Activated naive CD4-positive, alpha-beta T cell treated with anti-CD3 and anti-CD28 coated beads, Interleukin-2, amount 50 U/mL, for 16 hours (primary cell): ENCODE measurements around the gene COG2.
"Not testable (repeated sequence)": the region's sequence is repeated elsewhere in the genome, so short reads cannot be mapped to it uniquely, and the experiment has no call there.

Experiments used
- DNase-seq: peaks from one replicate; pipeline ENCODE4 v3.0.0-alpha.2; 2020

The COG2 gene

GRCh38 chr1:230721849-230722522 is 79.7 kb downstream of the COG2 start:
- DNase-seq, result not testable (repeated sequence)

DNA sequence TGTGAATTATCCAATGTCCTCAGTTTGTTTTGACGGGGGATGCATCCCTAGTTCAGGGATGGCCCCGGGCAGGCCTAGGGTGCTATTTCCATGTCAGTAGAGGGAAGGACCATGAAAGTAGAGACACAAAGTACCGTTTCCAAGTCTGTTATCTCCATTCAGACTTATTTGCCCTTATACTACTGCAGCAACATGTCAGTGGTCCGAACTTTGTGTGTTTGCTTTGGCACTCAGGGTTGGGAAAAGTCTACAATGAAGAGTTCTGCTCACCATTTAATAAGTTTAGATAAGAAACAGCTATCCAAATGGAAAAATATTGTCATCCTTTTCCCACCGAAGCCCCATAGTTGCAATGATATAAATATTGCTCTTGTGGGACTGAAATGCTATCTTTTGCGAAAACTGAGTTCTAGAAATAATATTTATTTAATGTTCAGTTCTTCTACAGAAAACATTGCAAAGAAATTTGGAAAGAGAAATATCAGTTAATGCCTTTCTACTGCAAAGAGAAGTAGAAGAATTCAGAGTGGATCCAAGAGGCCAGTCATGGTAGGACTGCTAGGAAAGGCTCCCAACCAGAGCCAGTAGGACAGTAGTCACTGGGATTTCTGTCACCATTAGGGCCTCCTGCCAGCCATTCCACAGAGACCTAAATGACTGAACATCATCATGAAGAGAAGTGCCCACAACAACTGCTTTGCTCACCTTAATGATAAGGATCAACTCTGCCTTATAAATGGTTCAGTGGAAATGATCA is 83.2 kb downstream of the COG2 start:
- no peak for DNase-seq

DNA sequence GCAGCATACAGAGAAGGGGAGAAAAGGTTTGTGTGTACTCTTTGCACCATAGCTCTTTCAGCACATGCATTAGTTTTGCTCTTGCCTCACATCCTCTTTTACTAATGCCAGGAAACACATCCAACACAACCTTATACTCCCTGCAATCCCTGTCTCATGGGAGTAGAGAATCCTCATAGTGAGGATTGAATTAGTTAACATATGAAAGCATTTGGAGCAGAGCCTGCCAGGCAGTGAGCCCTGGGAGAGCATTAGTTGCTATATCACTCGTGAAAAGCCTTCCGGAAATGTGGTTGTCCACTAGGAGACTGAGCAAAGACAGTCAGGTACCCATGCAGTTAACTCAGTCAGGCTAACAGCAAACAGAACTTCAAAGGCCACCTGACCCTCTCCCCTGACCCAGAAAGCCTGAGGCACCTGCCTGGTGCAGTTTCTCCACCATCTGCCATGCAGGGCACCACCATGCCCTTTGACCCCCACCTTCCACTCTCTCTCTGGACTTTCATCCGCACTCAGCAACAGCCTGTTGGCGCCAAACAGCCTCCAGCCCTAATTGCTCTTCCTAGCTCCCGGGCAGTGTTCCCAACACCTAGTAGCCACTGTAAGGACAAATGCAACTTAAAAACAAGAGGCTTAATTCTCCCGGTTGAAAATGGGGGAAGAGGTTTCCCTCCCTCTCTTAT is 86.6 kb downstream of the COG2 start:
- DNase-seq, result no peak

- no peak for DNase-seq
These were observed 88.7 kb downstream of the COG2 start for GRCh38 chr1:230730977-230731376.

DNA sequence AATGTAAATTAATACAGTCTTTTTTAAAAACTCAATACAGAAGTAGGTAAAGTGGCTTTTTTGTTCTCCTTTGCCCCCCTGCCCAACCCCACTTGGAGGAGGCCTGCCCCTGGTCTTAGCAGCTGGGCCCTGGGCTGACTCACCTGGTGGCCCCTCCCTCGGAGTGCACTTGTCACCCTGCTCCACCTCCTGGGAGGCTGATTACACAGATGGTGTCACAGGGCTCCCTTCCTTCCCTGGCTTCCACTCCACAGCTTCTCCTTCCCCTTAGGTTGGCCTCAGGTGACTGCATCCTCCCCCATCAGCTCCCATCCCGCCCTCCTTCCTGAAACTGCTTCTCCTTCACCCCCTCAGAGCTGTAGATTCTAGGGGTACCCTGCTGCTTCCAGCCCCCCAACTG is 93.2 kb downstream of the COG2 start:
- DNase-seq, result no peak

- DNase-seq, result no peak
These were observed 95.5 kb downstream of the COG2 start for GRCh38 chr1:230737622-230738262.

- no peak for DNase-seq
These were observed 97.4 kb downstream of the COG2 start for GRCh38 chr1:230739564-230740290.
